GM18951 (cell line): Measurements from ENCODE around the gene FEZF1.

Source experiments
- POLR2A ChIP-seq: IDR thresholded peaks from 4 replicates; pipeline ENCODE4 v1.6.1; 2011; ENCODE audit warnings: mild to moderate bottlenecking; ENCODE audit not compliant: insufficient read length, insufficient read depth; ENCODE audit errors: extremely low read depth
- in situ Hi-C: fragments of 300-500 bp; cut with MboI; formaldehyde crosslinking; loops from one replicate; pipeline ENCODE4 v1.12.0; 2022; ENCODE audit warnings: low sequenced_read_pairs, mixed read lengths, inconsistent platforms; ENCODE audit not compliant: unreplicated experiment

Gene FEZF1

DNA sequence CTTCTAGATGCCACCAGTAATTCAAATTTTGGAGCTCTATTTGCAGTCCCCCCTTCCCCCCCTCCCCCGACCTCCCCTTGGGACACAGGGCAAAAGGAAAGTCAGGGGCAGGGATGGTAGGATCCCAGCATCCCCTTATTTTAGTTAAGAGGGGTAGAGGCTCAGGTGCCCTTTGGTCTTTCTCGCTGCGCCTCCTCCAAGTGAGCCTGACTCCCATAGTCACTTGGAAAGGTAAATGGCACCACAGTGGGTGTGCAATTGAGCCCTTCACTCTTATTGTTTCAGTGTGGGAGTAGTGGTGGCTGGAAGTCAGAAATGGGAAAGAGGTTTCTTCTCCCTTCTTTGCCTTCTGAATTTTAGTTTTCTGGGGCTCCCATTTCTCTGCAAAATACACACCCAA lies 8.2 kb upstream of the FEZF1 start:
- in situ Hi-C loops: no loop called here
- no peak for TF ChIP-seq POLR2A

DNA sequence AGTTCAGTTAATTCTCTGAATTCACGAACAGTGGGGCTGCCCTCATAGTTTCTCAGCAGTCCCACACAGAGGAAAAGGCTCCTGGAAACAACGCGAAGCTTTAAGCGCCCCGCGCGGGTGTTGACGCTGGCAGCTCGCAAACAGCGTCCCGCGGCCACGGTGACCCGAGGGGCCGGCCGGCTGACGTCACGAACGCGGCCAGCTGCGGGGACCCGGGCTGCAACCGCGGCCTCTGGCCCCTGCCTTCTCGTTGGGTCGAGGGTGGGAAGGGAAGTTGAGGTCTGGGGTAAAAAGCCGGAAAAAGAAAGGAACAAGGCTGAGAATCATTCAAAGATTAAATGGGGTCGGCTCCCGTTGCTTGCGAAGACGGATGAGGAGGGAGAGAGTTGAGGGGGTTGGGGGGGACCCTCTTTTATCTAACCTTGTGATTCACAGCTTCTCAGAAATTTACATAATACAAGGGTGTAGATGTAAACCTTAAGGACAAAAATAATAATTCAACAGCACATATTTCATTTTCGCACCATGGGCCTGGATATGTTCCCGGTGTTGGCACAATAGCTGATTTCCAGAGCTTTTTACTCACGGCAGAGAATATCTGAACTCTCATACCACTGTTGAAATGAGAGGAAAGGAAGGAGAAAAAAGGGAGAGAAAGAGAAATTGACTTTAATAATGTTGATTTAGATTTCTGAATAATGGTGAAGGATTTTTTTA lies 7.3 kb upstream of the FEZF1 start:
- in situ Hi-C loops: no loop called here
- no peak for TF ChIP-seq POLR2A

DNA sequence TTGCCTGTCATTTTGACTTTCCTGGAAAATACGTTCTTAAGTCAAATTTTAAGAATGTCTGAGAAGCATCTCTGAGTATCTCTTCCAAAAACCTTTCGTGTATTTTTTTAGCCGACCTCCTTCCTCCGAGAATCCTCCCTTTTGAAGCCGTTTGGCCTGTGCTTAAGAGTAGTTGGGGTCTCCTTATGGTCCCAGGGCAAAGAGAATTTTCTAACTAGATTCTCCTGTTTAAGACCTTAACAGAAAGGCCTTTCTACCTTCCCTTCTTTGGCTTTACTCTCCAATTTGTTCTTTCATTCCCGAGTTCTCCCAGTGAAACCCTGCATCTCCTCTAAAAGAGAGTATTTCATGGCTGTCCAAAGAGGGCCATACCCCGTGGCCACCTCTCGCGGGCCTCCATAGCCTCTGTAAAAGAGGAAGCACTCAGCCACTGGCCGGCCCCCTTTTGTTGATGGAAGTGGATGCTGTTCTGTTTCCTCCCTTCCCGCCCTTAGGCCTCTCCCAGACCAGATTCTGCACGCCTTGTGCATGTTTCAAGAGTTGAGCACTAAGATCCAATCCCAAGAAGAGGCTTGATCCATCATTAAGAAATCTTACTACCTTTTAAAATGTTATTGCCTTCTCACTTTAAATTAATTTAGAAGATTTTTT lies 6.6 kb upstream of the FEZF1 start:
- no peak for TF ChIP-seq POLR2A
- in situ Hi-C loops: no loop called here

DNA sequence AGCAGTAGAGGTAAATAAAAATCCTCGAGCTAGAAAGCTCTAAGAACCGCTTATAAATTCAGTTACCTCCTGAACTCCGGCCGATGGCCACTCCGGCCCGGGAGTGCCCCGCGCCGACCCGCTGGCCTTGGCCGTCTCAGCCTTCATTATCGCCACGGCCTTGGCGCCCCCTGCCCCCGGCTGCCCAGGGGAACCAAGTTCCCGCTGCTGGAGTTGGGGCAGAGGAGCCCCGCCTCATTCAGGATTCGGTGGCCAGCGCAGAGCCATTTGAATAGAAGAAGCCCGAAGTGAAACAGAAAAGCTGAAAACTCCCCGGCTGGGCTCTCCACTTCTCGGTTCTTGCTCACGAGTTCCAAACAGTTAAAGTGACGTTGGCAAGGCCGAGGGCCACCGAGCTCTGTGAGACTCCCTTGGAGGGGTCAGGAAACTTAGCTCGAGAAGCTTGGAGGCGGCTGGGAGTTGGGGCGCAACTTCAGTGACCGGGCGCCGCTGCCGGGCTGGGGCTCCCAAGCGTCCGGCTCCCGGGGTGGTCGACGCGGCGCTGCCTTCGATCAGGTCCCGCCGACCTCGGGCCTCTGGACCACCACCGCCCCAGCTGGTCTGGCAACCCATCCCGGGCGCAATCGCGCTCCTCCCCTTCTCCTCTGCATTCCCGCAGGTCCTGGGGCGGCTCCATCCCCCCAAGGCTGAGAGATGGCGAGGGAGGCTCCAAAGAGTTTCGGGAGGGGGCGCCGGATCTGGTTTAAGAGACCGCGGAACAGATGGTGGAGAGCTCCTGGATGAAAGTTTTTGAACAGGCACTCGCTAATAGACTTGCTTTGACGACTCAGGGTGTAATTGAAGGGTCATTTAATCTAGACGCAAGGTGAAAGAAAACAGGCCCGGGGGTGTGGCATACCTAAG lies 5.8 kb upstream of the FEZF1 start:
- TF ChIP-seq POLR2A: no peak
- in situ Hi-C loops: no loop called here

DNA sequence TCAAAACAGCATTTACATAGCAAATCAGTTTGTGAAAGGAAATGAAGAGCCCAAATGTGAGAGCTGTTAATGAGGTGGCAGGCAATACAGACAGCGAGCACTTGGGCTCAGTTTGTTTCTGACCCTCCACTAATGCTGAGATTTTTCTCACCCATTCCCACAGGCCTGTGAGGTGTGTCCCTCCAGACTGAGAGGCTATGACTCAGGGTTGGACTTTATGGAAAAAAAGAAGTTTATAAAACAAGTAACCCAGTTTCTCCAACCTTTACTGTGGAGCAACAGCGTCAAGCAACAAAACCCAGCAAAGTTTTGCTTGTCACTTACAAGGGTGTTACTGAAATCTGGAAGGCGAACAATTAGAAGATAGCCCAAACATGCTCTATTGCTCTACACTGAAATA lies 4.9 kb upstream of the FEZF1 start:
- in situ Hi-C loops: no loop called here
- no peak for TF ChIP-seq POLR2A

DNA sequence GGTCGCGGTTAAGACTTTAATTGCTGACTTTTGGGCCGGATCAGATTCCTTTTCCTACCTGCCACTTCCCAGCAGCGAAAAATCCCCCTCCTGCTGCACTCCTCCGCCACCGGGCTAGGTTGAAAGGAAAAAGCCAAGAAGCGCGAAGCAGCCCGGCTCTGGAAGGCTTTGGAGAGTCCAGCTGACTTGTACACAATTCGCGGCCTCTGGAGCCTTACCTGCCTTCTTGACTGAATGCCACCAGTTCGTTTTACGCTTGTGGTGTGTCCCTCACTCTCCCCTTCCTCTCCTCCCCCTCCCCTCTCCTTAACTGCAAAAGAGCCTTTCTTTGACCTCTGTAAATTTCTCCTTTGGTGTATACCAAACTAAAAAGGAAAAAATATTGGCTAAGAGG lies 2.7 kb upstream of the FEZF1 start:
- no peak for TF ChIP-seq POLR2A
- in situ Hi-C loops: no loop called here

DNA sequence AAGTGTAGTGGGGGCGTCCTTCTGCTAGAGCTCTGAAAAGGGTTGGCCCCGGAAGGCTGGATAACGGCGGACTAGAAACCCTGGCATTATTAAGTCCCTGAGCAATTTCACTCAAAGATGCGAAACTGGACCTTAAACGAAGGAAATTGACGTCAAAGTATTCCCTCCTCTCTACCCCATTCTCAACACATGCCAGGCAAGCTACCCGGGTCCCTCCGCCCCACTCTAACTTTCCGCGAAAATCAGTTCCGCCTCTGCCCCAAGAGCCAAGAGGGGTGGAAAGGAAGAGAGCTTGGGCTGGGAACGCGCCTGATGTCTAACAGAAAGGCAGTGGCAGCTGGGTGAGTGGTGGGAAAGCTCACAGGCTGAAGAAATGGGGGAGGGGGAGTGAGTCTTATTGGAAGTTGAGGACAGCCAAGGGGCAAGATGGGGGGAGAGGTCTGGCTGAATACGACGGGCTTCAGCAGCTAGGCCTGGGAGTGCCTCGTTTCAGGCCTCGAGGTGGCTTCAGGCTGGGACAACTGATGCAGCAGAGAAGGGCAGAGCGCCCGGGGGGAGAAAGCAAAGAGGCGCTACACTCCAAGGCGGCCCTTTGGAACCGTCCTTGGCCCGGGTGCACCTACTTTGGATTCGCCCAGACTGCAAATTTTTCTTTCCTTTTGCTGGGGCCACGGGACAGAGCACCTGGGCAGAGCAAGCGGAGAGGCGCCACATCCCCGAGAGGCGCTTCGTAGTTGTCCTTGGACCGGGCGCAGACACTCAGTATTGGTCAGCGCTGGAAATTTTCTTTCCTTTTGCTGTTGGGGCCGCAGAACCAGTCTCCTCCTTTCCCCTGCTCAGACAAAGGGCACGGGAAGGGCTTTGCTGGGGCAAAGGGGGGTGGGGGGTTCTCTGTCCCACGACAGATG lies 2.0 kb upstream of the FEZF1 start:
- no peak for TF ChIP-seq POLR2A
- in situ Hi-C loops: no loop called here

DNA sequence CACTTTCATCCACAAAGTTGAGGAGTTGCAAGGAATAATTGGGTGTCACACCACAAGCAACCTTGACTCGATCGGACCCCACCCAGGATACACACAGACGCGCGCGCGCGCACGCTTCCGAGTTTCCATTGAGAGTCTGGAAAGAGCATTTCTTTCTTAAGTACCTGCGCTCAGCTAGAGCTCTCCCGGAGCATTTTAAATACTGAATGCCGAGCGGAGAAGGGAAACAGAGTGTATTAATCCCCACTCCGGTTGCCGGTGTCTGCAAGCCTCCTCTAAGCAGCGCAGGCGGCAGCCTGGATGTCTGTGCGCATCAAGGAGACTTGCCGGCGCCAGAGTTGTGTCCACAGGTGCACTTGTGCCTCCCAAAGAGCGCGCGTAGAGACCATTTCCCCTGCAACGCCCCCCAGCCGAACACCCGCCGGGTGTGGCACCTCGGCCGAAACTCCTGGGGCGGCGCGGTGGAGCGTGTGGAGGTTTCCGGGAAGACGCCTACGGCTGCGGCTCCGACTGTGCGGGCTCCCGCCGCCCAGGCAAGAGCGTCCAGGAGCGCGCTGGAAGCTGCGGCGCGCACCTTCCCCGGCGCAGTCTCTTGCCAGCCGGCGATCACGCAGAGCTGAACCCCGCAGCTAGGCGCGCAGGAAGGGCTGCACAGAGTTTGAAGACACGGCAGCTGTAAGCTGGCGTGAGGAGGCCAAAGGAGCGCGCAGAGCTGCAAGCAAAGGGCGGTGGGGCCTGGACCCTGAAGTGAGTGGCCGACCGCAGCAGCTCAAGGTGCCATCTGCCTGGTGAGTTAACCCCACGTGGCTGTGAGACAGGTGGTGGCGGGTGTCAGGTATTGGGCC lies 1.1 kb upstream of the FEZF1 start:
- in situ Hi-C loops: no loop called here
- no peak for TF ChIP-seq POLR2A

DNA sequence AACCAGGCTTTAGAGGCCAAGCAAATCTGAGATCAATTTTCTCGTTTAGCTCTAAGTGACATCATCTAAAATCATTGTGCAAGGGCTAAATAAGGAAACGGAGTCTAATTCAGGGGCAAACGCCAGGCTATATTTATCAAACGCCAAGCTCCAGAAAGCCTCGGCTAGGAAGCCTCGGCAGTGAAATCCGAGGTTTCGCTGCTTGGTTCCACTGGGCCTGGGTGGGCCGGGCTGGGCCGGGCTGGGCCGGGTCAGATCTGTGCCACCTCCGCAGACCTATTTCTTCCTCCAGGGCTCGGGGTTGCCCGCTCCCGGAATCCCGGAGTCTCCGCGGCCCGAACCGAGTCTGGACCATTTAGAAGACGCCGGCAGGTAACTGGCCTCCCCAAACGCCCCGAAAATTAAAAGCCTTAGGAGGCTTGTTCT lies 459 bp upstream of the FEZF1 start:
- no peak for TF ChIP-seq POLR2A
- in situ Hi-C loops: no loop called here

DNA sequence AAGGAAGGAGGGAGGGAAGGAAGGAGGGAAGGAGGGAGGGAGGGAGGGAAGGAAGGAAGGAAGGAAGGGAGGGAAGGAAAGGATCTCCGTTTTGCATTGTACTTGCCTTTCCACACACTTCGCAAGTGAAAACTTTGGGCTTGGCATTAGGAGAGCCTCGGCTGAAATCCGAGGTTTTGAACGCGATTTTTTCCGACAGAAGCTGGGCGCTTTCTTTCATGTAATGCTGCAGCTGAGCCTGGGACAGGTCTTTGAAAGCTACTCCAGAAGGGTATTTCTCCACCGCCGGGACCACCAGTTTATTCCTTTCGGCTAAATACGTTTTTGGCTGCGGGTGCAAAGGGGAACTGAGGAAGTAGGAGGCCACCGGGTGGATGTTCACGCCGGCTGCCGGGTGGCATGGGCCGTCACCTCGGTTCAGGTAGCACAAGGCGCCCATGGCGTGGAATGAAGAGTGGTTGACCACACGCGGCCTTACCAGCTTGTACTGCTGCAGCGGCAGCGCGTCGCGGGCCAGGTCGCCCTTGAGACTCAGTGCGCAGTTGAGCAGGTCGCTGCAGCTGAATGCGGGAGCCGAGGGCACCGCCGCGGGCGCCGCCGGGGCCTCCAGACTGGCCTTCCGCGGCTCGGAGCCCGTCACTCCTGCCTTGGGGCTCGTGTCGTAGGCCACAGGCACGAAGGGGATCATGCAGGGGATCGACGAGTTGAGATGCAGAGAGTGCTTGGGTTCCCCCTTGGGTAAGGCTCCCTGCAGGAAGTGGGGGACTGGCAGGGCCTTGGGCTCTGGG lies 825 bp downstream of the FEZF1 start:
- TF ChIP-seq POLR2A: no peak
- in situ Hi-C loops: no loop called here

DNA sequence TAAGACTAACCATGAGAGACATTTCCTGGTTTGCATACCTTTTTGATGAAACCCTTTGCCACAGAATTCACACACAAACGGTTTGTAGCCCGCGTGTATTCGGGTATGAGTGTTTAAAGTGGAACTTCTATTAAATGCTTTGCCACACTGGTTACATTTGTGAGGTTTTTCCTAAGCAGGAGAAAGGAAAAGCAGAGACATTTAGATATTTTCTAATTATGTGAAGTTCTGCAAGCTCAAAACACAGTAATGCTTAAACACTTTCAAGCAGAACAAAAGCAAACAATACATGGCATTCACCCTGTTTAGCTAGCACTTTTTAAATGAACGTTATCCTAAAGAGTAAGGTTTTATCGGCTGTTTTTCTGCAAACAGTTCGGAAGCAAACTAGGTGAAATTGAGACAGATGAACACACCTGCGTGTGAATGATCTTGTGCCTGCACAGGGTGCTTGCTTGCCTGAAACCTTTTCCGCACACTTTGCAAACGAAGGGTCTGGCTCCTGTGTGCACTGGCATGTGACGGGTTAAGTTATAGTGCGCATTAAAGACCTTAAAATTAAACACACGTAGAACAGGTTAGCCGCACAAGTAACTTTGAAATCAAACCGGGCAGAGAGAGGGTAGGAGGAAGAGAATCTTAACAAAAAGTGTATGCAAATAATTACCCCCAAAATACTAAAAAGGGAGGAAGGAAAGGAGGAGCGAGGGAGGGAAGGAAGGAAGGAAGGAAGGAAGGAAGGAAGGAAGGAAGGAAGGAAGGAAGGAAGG lies 1.6 kb downstream of the FEZF1 start:
- in situ Hi-C loops: no loop called here
- no peak for TF ChIP-seq POLR2A
